ENCODE data around the gene DDRGK1. TPM values are rescaled to one million over a fixed set of nuclear protein-coding genes. Genes with fewer than 3 reads are reported as not detected.

DDRGK1 gene
- total RNA-seq, 1 donor from 2014 or later, result 108 TPM

DNA sequence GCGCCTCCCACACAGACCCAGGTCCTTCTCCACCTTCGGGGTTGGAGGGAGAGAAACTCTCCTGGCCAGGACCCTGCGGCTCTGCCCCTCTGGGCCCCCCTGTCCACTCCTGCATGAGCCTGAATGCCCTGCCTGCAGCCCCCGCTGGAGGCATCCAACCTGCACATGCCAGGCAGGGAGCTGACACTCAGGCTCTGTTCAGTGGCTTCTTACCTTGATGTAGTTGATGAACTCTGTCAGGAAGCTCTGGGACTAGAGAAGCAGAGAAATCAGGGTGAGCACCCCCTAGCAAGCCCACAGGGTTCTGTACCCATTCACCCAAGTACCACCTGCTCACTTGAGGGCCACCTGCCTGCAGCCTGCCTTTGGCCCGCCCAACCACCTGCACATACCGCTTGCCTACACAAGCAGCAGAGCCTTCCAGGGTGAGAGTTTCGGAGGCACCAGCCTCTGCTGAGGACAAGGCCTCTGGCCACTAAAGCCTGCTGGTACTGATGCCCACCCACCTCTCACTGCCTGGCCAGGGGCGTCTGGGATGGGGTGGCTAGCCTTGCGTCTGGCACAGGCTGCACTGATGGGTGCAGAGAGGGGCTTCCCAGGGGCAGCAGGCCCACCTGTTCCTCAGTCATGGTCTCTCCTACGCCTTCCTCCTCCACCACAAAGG lies 9.7 kb downstream of the DDRGK1 start:
- Histone ChIP-seq H3K4me3 (ENCODE audit: low read depth, low read length) (no peak overlapping the region), H3K27me3 (ENCODE audit: control insufficient read depth, insufficient read depth, low read length) (no peaks in the 10 kb centered on the region), H3K36me3 (ENCODE audit: control insufficient read depth, insufficient read depth, low read length) (peaks cover 4% of the 10 kb centered on the region)
- DNase-seq (ENCODE audit: low read depth), result no peak
- TF ChIP-seq, protein P1, sequence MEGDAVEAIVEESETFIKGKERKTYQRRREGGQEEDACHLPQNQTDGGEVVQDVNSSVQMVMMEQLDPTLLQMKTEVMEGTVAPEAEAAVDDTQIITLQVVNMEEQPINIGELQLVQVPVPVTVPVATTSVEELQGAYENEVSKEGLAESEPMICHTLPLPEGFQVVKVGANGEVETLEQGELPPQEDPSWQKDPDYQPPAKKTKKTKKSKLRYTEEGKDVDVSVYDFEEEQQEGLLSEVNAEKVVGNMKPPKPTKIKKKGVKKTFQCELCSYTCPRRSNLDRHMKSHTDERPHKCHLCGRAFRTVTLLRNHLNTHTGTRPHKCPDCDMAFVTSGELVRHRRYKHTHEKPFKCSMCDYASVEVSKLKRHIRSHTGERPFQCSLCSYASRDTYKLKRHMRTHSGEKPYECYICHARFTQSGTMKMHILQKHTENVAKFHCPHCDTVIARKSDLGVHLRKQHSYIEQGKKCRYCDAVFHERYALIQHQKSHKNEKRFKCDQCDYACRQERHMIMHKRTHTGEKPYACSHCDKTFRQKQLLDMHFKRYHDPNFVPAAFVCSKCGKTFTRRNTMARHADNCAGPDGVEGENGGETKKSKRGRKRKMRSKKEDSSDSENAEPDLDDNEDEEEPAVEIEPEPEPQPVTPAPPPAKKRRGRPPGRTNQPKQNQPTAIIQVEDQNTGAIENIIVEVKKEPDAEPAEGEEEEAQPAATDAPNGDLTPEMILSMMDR (IDR thresholded peaks at IDR 0.05; ENCODE audit: insufficient read depth, low read length, poor library complexity, severe bottlenecking), result no peak

- Histone ChIP-seq H3K27me3 (ENCODE audit: control insufficient read depth, insufficient read depth, low read length) (no peaks in the 10 kb centered on the region), H3K4me3 (ENCODE audit: low read depth, low read length) (no peak overlapping the region), H3K36me3 (ENCODE audit: control insufficient read depth, insufficient read depth, low read length) (peaks cover 4% of the 10 kb centered on the region)
- TF ChIP-seq, protein P1 (IDR thresholded peaks at IDR 0.05; ENCODE audit: insufficient read depth, low read length, poor library complexity, severe bottlenecking), result no peak
- no peak for DNase-seq (ENCODE audit: low read depth)
These were observed 10.5 kb downstream of the DDRGK1 start for GRCh38 chr20:3193806-3194616.

DNA sequence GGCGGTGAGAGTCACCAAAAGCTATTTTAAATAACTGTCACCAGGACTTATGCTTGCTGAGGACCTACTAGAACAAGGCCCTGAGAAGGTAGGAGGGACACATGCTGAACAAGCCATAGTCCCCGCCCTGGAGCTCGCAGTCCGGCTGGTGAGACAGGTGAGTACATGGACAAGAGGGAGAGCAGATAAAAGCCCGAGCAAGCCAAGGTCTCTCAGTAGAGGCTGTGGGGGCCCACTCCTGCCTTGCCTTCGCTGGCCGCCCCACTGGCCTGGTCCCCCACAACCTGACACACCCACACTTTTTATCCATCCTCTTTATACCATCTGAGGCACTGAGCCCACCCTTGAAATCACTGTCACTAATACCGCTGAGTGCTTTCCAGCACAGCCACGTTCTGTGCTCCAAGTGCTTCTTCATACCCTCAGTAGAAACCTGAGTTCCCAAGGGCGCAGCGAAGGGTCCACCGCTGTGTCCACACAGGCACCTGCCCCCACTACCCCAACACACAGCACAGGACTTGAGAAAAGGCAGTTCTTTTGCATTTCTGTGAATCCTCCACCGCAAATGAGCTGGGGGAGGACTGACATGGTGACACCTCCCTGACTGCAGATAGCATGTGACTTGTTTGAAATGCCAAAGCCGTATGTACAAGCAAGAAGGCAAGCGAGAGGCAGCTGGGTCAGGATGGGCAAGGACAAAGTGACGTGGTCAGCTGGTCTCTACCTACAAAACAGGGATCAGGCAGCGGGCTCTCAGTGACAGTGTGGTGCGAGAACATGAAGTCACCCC lies 12.1 kb downstream of the DDRGK1 start:
- no peak for DNase-seq (ENCODE audit: low read depth)
- H3K36me3 ChIP-seq (ENCODE audit: control insufficient read depth, insufficient read depth, low read length), result peaks cover 5% of the 10 kb centered on the region
- TF ChIP-seq, protein P1 (IDR thresholded peaks at IDR 0.05; ENCODE audit: insufficient read depth, low read length, poor library complexity, severe bottlenecking), result no peak

DNA sequence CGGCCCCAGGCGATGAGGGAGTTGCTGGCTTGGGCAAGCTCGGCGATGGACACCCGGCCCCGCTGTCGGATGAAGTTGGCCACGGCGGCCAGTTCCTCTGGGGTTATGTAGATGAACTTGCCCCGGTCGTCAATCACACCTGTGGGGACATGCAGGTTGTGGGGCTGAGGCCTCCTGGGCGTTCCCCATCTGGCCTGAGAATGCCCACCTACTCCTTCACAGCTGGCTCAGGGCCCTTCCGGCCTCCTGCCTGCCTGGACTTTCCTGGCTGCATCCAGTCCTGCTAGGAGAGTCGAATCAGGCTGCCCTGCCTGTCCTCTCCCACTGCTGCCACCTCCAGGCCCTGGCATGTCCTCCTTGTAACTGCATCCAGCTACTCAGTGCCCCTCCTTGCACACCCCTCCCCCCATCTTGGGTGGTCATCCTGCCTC lies 13.8 kb downstream of the DDRGK1 start:
- peaks cover 5% of the 10 kb centered on the region for H3K36me3 ChIP-seq (ENCODE audit: control insufficient read depth, insufficient read depth, low read length)

More for the DNA sequence above, 12.1 kb downstream of the DDRGK1 start:
- Histone ChIP-seq H3K27me3 (ENCODE audit: control insufficient read depth, insufficient read depth, low read length) (no peaks in the 10 kb centered on the region), H3K4me3 (ENCODE audit: low read depth, low read length) (no peak overlapping the region)

DNA sequence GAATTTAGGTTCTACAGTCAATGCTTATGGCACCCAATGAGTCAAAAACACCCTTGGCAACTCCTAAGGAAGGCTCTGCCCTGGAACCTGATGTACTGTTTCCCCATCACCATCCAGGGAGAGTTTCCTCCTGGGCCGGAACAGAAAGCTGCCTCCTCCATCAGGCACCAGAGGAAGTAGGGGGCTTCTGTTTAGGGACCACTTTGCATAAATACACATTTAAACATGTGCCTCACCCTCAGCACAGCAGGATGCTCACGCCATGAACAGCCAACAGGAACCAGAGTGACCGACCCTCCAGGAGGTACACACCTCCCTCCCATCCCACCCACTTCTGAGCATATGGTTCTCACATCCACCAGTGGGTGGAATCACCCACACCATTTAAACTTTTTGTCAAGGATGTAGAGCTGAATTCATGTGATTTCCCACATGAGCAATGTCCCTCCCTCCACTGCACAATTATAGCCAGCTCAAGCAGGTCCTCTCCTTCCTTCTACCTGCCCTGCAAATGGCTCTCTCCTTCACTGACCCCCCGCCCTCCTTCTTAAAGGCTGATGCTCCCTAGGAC lies 14.8 kb downstream of the DDRGK1 start:
- TF ChIP-seq, protein P1 (IDR thresholded peaks at IDR 0.05; ENCODE audit: insufficient read depth, low read length, poor library complexity, severe bottlenecking), result no peak
- Histone ChIP-seq H3K27me3 (ENCODE audit: control insufficient read depth, insufficient read depth, low read length) (no peaks in the 10 kb centered on the region), H3K36me3 (ENCODE audit: control insufficient read depth, insufficient read depth, low read length) (peaks cover 3% of the 10 kb centered on the region), H3K4me3 (ENCODE audit: low read depth, low read length) (no peak overlapping the region)
- no peak for DNase-seq (ENCODE audit: low read depth)

More for the DNA sequence above, 13.8 kb downstream of the DDRGK1 start:
- no peak for DNase-seq (ENCODE audit: low read depth)
- Histone ChIP-seq H3K27me3 (ENCODE audit: control insufficient read depth, insufficient read depth, low read length) (no peaks in the 10 kb centered on the region), H3K4me3 (ENCODE audit: low read depth, low read length) (no peak overlapping the region)
- TF ChIP-seq, protein P1 (IDR thresholded peaks at IDR 0.05; ENCODE audit: insufficient read depth, low read length, poor library complexity, severe bottlenecking), result no peak
